Neural cell (in vitro differentiated cells): Measurements from ENCODE around the gene DNASE1L2. TPM values are rescaled to one million over a fixed set of nuclear protein-coding genes. Genes with fewer than 3 reads are reported as not detected.
"Not testable (repeated sequence)": the region's sequence is repeated elsewhere in the genome, so short reads cannot be mapped to it uniquely, and the experiment has no call there.

Experiments
- H2AFZ ChIP-seq: fragments of 200-600, 300-800 bp; sonication (generic), shearing (Covaris generic); 2 replicates; pipeline ENCODE4 v1.6.0; 2014; ENCODE audit warnings: low read depth, mild to moderate bottlenecking, antibody characterized with exemption, low read length, moderate library complexity
- H3F3A ChIP-seq: fragments of 200-600 bp; shearing (Covaris generic); 2 replicates; pipeline ENCODE4 v1.6.1; 2016; ENCODE audit warnings: mild to moderate bottlenecking, moderate library complexity, mixed read lengths, antibody characterized with exemption, low read length; ENCODE audit not compliant: insufficient read depth, poor library complexity, severe bottlenecking
- H3K27ac ChIP-seq: fragments of 200-600, 300-800 bp; sonication (generic), shearing (Covaris generic); 2 replicates; pipeline ENCODE4 v1.5.1; 2014; ENCODE audit warnings: mild to moderate bottlenecking, low read length, moderate library complexity
- H3K27me3 ChIP-seq: fragments of 300-800, 200-600 bp; sonication (generic), shearing (Covaris generic); 2 replicates; pipeline ENCODE4 v1.6.0; 2014; ENCODE audit warnings: mild to moderate bottlenecking, low read depth, low read length, moderate library complexity; ENCODE audit not compliant: insufficient read depth
- H3K36me3 ChIP-seq: fragments of 300-800, 200-600 bp; sonication (generic), shearing (Covaris generic); 2 replicates; pipeline ENCODE4 v1.5.1; 2014; ENCODE audit warnings: mild to moderate bottlenecking, antibody characterized with exemption, low read length, moderate library complexity; ENCODE audit not compliant: insufficient read depth
- H3K4me2 ChIP-seq: fragments of 300-800, 200-600 bp; sonication (generic), shearing (Covaris generic); 2 replicates; pipeline ENCODE4 v1.6.0; 2014; ENCODE audit warnings: mild to moderate bottlenecking, low read length
- H3K4me3 ChIP-seq: fragments of 300-800, 200-600 bp; sonication (generic), shearing (Covaris generic); 2 replicates; pipeline ENCODE4 v1.5.1; 2014; ENCODE audit warnings: mild to moderate bottlenecking, low read length, moderate library complexity
- H3K79me2 ChIP-seq: fragments of 200-600 bp; shearing (Covaris generic); replicated peaks from 2 replicates; pipeline ENCODE4 v1.6.0; 2014; ENCODE audit warnings: mild to moderate bottlenecking, low read length, moderate library complexity; ENCODE audit not compliant: insufficient read depth
- H3K9ac ChIP-seq: fragments of 300-800, 200-600 bp; sonication (generic), shearing (Covaris generic); 2 replicates; pipeline ENCODE4 v1.6.1; 2016; ENCODE audit warnings: mild to moderate bottlenecking, low read length, mixed read lengths
- H3K9me2 ChIP-seq: fragments of 200-600 bp; shearing (Covaris generic); 2 replicates; pipeline ENCODE4 v1.6.1; 2016; ENCODE audit warnings: mild to moderate bottlenecking, low read length, mixed read lengths; ENCODE audit not compliant: insufficient read depth
- H3K9me3 ChIP-seq: fragments of 200-600, 300-800 bp; sonication (generic), shearing (Covaris generic); 2 replicates; pipeline ENCODE4 v1.6.1; 2016; ENCODE audit warnings: mild to moderate bottlenecking, mixed run types, low read length, moderate library complexity, mixed read lengths
- H4K20me1 ChIP-seq: fragments of 200-600 bp; shearing (Covaris generic); 2 replicates; pipeline ENCODE4 v1.6.1; 2016; ENCODE audit warnings: mild to moderate bottlenecking, mixed run types; ENCODE audit not compliant: insufficient read depth
- CTCF ChIP-seq: fragments of 450-650 bp; IDR thresholded peaks from 2 replicates; pipeline ENCODE4 v1.5.1; 2014; ENCODE audit warnings: antibody characterized with exemption, mild to moderate bottlenecking, moderate library complexity; ENCODE audit not compliant: poor library complexity, severe bottlenecking
- EP300 ChIP-seq: fragments of 450-650 bp; conservative IDR thresholded peaks from 2 replicates; pipeline ENCODE4 v1.6.1; 2014; ENCODE audit warnings: antibody characterized with exemption, mild to moderate bottlenecking, moderate library complexity; ENCODE audit not compliant: poor library complexity, severe bottlenecking
- EZH2 ChIP-seq: fragments of 200-600, 300-800 bp; shearing (Covaris generic), sonication (generic); IDR thresholded peaks from 2 replicates; pipeline ENCODE4 v1.6.1; 2014; ENCODE audit warnings: antibody characterized with exemption, low read length, borderline replicate concordance, mild to moderate bottlenecking; ENCODE audit not compliant: insufficient read depth, poor library complexity, severe bottlenecking
- MXI1 ChIP-seq: fragments of 450-650 bp; conservative IDR thresholded peaks from 2 replicates; pipeline ENCODE4 v1.6.1; 2014; ENCODE audit warnings: antibody characterized with exemption, mild to moderate bottlenecking; ENCODE audit not compliant: poor library complexity, severe bottlenecking
- POLR2AphosphoS5 ChIP-seq: IDR thresholded peaks from 2 replicates; pipeline ENCODE4 v1.6.1; 2012
- RAD21 ChIP-seq: fragments of 450-650 bp; conservative IDR thresholded peaks from 2 replicates; pipeline ENCODE4 v1.6.1; 2014; ENCODE audit warnings: antibody characterized with exemption, mild to moderate bottlenecking, moderate library complexity
- REST ChIP-seq: IDR thresholded peaks from 2 replicates; pipeline ENCODE4 v1.6.1; 2012; ENCODE audit warnings: borderline replicate concordance
- TAF1 ChIP-seq: IDR thresholded peaks from 2 replicates; pipeline ENCODE4 v1.6.1; 2012; ENCODE audit warnings: low read depth
- polyA plus RNA-seq: library from polyadenylated mRNA; depleted of rRNA; stranded (reverse); fragments of >200 nt; gene quantifications from 2 replicates; pipeline ENCODE4 v1.2.3, GENCODE V29; 2014

The DNASE1L2 gene
- polyA plus RNA-seq, 1 donor from 2014 or later, result 10.2 TPM

DNA sequence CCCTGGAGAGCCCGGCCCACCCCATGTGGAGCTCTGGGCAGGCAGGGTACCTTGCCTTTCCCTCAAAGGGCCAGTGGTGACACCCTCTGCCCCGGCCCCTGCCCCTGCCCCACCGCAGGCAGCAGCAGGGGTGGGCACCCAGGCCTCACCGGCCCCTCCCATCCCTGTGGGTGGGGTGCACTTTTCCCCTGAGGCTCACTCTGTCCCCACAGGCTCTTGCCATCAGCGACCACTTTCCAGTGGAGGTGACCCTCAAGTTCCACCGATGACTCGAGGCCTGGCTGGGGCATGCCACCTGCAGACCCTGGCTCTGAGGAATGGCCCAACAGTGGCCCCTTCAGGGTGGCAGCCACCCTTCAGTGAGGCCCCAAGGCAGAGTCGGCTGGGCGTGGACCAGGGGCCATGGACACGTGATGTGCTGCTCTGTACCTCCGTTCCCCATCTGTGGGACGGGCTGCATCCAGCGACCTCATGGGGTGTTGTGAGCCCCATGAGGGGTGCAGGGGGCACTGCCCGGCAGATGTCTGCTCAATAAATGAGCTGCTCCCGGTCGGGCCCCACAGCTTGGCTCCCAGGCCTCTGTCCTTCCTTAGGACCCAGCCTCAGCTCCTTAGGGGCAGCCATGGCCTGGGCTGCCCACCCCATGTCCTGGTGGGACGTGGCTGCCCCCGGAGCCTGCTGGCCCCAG is 2.0 kb downstream of the DNASE1L2 start:
- Histone ChIP-seq H3K9me3 (no peaks in the 10 kb centered on the region), H3K27me3 (peaks cover 15% of the 10 kb centered on the region), H3K9ac (no peak overlapping the region), H2AFZ (no peak overlapping the region), H3K4me3 (no peak overlapping the region), H4K20me1 (no peaks in the 10 kb centered on the region), H3F3A (no peaks in the 10 kb centered on the region), H3K79me2 (no peaks in the 10 kb centered on the region), H3K4me2 (no peak overlapping the region), H3K27ac (no peak overlapping the region), H3K36me3 (no peaks in the 10 kb centered on the region), H3K9me2 (no peaks in the 10 kb centered on the region)
- TF ChIP-seq EP300, result no peak
- no peak for TF ChIP-seq EZH2
- no peak for TF ChIP-seq REST
- TF ChIP-seq MXI1, result no peak
- TF ChIP-seq POLR2AphosphoS5, result no peak
- TF ChIP-seq CTCF, result no peak

DNA sequence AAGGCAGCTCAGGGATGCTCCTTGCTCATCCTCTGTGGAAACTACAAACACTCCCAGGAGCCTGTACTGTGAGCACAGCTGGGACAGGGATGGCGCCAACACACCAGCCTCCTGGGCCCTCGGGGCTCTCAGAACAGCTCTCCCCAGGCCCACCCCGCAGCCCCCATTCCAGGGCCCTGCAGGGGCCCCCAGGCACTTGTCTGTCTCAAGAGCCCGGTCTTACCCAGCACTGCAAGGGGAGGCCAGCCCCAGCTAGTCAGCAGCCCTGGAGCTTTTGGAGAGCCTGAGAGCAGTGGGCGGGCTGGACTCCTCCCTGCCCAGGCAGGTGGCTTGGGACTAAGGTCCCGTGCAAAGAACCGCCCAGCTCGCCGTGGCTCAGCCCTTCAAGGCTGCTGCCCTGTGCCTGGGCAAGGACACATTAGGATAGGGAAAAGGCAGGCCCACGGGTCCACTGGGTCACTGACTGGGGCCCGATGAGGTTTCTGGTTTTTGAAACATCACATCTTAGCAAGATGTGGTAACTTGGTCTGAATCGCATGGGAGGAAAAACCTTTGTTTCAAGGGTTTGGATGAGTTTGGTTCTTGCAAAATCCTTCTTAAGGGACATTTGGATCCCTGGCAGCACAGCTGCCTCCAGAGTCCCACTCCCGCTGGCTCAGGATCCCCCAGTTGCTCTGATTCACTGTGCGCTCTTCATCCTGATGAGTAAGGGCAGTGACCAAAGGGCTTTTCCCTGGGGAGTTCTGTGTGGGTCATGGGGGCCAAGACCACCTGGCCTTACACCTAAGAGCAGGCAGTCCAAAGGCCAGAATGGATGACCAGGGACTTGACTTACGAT is 2.8 kb downstream of the DNASE1L2 start:
- Histone ChIP-seq H3K9me3 (no peaks in the 10 kb centered on the region), H3F3A (no peaks in the 10 kb centered on the region), H3K27me3 (peaks cover 15% of the 10 kb centered on the region), H3K4me3 (no peak overlapping the region), H3K79me2 (no peaks in the 10 kb centered on the region), H3K4me2 (no peak overlapping the region), H4K20me1 (no peaks in the 10 kb centered on the region), H3K9ac (no peak overlapping the region), H3K27ac (no peak overlapping the region), H3K36me3 (no peaks in the 10 kb centered on the region), H2AFZ (no peak overlapping the region), H3K9me2 (no peaks in the 10 kb centered on the region)
- TF ChIP-seq TAF1 (no peak), EP300 (no peak), REST (no peak), EZH2 (no peak), POLR2AphosphoS5 (no peak), RAD21 (no peak), MXI1 (no peak)

GRCh38 chr16:2240331-2240730 is 4.1 kb downstream of the DNASE1L2 start:
- not testable (repeated sequence) for H4K20me1 ChIP-seq, H3F3A ChIP-seq, H3K4me2 ChIP-seq, H3K79me2 ChIP-seq, H3K4me3 ChIP-seq, H3K9me2 ChIP-seq, H3K36me3 ChIP-seq, H3K27ac ChIP-seq, H3K9me3 ChIP-seq, H2AFZ ChIP-seq, H3K9ac ChIP-seq
- H3K27me3 ChIP-seq, result peaks cover 15% of the 10 kb centered on the region
